ENCODE measurements around the gene MAFG.

The MAFG gene

DNA sequence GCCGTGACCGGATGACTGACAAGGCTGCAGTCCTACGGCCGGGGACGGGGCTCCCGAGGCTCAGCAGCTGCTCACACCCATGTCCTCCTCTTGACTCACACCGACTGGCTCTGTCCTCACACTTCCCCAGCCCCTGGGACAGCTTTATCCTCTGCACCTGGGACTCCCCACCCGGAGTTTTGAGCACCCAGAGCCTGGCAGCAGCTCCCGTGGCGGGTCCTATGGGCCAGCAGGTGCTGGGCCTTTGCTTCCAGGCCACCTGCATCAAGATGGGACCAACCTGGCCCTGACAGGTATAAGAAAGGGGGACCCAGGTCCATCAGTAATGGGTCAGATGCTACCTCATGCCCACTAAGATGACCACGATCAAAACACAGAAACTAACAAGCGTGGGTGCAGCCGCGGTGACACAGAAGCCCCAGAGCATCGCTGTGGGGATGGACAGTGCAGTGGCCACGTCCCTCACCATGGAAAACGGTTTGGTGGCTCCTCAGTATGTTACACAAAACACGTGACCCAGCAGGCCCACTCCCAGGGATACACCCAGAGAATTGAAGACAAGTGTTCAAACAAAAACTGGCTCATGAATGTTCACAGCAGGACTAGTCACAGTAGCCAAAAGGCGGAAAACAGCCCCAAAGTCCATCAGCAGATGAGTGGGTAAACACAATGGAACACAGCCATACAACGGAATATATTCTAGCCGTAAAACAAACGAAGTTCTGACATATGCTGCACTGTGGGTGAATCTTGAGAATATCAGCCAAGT lies 36.7 kb upstream of the MAFG start:
- TF ChIP-seq, protein P1, sequence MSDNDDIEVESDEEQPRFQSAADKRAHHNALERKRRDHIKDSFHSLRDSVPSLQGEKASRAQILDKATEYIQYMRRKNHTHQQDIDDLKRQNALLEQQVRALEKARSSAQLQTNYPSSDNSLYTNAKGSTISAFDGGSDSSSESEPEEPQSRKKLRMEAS (IDR thresholded peaks at IDR 0.05), result no peak
- no peak for TF ChIP-seq CEBPB (IDR thresholded peaks at IDR 0.05)
- no peak for TF ChIP-seq NFIC (IDR thresholded peaks at IDR 0.05)
- no peak for TF ChIP-seq ZBTB7A (IDR thresholded peaks at IDR 0.05; ENCODE audit: low read depth)
- TF ChIP-seq, protein P2, sequence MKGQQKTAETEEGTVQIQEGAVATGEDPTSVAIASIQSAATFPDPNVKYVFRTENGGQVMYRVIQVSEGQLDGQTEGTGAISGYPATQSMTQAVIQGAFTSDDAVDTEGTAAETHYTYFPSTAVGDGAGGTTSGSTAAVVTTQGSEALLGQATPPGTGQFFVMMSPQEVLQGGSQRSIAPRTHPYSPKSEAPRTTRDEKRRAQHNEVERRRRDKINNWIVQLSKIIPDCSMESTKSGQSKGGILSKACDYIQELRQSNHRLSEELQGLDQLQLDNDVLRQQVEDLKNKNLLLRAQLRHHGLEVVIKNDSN (IDR thresholded peaks at IDR 0.05), result no peak
- no peak for TF ChIP-seq EGR1 (IDR thresholded peaks at IDR 0.05)
- TF ChIP-seq CREB1 (IDR thresholded peaks at IDR 0.05; ENCODE audit: low read depth), result no peak
- no peak for TF ChIP-seq TEAD4 (IDR thresholded peaks at IDR 0.05)
- TF ChIP-seq, protein P3, sequence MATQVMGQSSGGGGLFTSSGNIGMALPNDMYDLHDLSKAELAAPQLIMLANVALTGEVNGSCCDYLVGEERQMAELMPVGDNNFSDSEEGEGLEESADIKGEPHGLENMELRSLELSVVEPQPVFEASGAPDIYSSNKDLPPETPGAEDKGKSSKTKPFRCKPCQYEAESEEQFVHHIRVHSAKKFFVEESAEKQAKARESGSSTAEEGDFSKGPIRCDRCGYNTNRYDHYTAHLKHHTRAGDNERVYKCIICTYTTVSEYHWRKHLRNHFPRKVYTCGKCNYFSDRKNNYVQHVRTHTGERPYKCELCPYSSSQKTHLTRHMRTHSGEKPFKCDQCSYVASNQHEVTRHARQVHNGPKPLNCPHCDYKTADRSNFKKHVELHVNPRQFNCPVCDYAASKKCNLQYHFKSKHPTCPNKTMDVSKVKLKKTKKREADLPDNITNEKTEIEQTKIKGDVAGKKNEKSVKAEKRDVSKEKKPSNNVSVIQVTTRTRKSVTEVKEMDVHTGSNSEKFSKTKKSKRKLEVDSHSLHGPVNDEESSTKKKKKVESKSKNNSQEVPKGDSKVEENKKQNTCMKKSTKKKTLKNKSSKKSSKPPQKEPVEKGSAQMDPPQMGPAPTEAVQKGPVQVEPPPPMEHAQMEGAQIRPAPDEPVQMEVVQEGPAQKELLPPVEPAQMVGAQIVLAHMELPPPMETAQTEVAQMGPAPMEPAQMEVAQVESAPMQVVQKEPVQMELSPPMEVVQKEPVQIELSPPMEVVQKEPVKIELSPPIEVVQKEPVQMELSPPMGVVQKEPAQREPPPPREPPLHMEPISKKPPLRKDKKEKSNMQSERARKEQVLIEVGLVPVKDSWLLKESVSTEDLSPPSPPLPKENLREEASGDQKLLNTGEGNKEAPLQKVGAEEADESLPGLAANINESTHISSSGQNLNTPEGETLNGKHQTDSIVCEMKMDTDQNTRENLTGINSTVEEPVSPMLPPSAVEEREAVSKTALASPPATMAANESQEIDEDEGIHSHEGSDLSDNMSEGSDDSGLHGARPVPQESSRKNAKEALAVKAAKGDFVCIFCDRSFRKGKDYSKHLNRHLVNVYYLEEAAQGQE (IDR thresholded peaks at IDR 0.05; ENCODE audit: low read depth), result no peak
- TF ChIP-seq RAD21 (IDR thresholded peaks at IDR 0.05; ENCODE audit: low read depth), result no peak
- TF ChIP-seq FOXM1 (IDR thresholded peaks at IDR 0.05; ENCODE audit: borderline replicate concordance, low read depth), result no peak
- TF ChIP-seq TCF12 (IDR thresholded peaks at IDR 0.05; ENCODE audit: low read depth), result no peak
- no peak for TF ChIP-seq YY1 (IDR thresholded peaks at IDR 0.05; ENCODE audit: low read depth)
- TF ChIP-seq TAF1 (IDR thresholded peaks at IDR 0.05; ENCODE audit: low read depth), result no peak

DNA sequence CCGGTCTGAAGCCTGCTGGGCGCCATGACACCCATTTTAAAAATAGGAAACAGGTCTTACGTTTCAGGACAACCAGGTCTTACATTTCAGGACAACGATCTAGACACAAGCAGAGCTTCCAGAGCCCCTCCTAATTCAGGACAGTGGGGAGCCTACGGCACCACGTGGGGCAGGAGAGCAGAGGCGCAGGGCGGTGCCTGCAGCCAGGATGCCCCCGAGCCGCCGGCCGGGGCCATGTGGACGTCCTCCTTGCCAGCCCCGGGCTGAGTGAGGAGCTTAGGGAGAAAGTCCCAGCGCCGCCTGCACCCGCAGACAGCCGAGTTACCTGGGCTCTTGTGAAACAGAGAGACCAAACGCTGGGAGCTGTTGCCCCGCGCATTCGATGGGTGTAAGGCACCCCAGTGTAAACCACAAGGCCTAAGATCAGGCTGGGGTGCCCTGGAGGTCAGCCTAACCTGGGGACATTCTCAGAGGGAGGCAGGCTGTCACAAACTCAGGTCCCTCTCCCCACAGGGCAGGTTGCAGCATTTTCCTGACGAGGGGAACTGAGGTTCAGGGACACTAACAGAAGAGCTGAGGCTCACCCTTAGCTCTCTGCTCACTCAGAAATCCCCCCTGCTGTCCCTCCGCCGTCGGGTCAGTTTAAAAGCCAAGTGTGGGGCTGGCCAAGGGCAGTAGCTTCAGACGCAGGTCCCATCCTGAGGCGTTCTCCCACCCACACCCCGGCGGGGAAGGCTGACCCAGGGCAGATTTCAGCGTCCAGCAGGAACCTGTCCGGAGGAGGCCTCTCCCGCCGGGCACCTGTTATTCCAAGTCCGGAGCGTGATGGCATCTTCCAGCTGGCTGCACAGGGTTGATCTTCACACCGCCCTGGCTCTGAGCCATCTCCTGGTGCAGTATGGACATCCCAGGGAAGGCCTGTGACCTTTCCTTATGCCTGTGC lies 35.2 kb upstream of the MAFG start:
- TF ChIP-seq YY1 (IDR thresholded peaks at IDR 0.05; ENCODE audit: low read depth) (no peak), EP300 (IDR thresholded peaks at IDR 0.05; ENCODE audit: borderline replicate concordance) (no peak), NFIC (IDR thresholded peaks at IDR 0.05) (no peak), EGR1 (IDR thresholded peaks at IDR 0.05) (no peak), CEBPB (IDR thresholded peaks at IDR 0.05) (no peak), TCF12 (IDR thresholded peaks at IDR 0.05; ENCODE audit: low read depth) (no peak), FOXM1 (IDR thresholded peaks at IDR 0.05; ENCODE audit: borderline replicate concordance, low read depth) (no peak), CREB1 (IDR thresholded peaks at IDR 0.05; ENCODE audit: low read depth) (no peak), ZBTB7A (IDR thresholded peaks at IDR 0.05; ENCODE audit: low read depth) (no peak), RAD21 (IDR thresholded peaks at IDR 0.05; ENCODE audit: low read depth) (no peak), TEAD4 (IDR thresholded peaks at IDR 0.05) (no peak), TAF1 (IDR thresholded peaks at IDR 0.05; ENCODE audit: low read depth) (no peak)
- TF ChIP-seq, protein P2 (IDR thresholded peaks at IDR 0.05), result no peak
- TF ChIP-seq, protein P3 (IDR thresholded peaks at IDR 0.05; ENCODE audit: low read depth), result no peak
- TF ChIP-seq, protein P1 (IDR thresholded peaks at IDR 0.05), result no peak

DNA sequence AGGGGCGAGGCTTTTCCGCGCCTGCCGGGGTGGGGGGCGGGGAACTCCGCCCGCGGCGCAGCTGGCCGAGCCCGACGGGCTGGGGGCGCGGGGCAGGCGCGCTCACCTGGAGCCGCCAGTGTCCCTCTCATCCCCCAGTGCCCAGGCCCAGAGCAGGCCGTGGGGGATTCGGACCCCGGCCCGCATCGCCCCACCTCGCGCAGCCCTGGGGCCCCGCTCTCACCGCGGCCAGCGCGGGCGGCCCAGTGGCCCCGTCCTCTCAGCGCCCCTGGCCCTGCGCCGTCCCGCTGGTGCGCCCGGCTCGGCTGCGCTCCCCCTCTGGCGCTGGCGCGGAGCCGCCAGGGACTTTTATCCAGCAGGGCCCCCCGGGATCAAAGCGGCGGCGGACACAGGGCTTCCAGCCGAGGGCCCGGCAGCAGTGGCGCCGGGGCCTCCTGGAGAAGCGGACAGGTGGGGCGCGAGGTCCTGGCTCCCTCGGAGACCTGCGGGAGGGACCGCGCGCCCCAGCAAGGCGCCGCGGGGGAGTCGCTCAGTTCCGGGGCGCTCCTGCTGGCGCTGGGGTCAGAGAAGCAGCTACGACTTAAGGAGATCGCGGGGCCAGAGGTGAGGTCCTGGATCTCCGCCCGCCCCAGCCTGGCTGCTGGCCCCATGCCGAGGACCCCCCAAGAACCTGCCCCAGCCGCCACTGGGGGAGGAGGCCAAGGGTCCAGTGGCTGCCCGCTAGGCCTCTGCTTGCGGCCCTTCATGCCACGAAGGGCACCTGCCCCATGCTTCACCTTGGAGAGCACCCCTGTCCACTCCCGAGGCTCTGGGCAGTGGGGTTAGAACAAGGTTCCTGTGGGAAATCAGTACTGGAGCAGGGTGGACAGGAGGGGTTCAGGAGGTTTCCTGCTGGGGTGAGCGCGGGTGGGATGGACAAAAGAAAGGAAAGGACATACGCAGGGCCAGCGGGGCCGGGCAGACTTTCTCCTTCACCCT lies 34.3 kb upstream of the MAFG start:
- TF ChIP-seq, protein P3 (IDR thresholded peaks at IDR 0.05; ENCODE audit: low read depth), result peak; percentile 50; the same call in 1 of the 2 replicates
- TF ChIP-seq FOXM1 (IDR thresholded peaks at IDR 0.05; ENCODE audit: borderline replicate concordance, low read depth), result no peak

All from Ishikawa (cell line).